K562 (cell line): ENCODE results near the gene COQ8B. TPM values are rescaled to one million over a fixed set of nuclear protein-coding genes. Genes with fewer than 3 reads are reported as not detected.

Experiments used
- ATAC-seq: fragments of 200-7000 bp; cut with Tn5 transposase; 3 replicates; pipeline ENCODE4 v1.9.1; 2020; ENCODE audit warnings: moderate library complexity
- BruUV-seq: library from RNA; stranded (reverse); fragments of 400-500 nt; replicated peaks from 2 replicates; lab custom pipeline; 2021; lab: Mats Ljungman, UMichigan
- CTCF ChIA-PET: fragments of 300-600 bp; formaldehyde crosslinking; extraction: SDS; loops from one replicate; lab custom pipeline; 2021; ENCODE audit warnings: low intra/inter-chr PET ratio; lab: Yijun Ruan, JAX
- POLR2A ChIA-PET: fragments of 300-600, 350-650 bp; sonication (Branson Sonifier 250); formaldehyde crosslinking; extraction: SDS; loops from one replicate; lab custom pipeline; 2021; ENCODE audit warnings: antibody characterized with exemption, inconsistent platforms; lab: Yijun Ruan, JAX
- DNase-seq, 4 experiments: peaks; one replicate each; pipeline versions ENCODE4 v3.0.0 to v3.0.0-alpha.2; 2011 to 2018; ENCODE audit warnings: low spot score in 3 of 4, mixed read lengths in 3 of 4; ENCODE audit errors: extremely low read depth in 1 of 4
- FAIRE-seq: peaks from 2 replicates; lab custom pipeline; 2011; peaks lifted over from hg19 to GRCh38; lab: Jason Lieb, UNC
- H2AFZ ChIP-seq: 2 replicates; pipeline ENCODE4 v1.6.0; 2011; ENCODE audit warnings: low read depth, low read length, control low read depth, inconsistent platforms
- H3K27ac ChIP-seq: fragments of 200-600 bp; 3 replicates; pipeline ENCODE4 v1.8.0; 2011; ENCODE audit warnings: low read depth, mild to moderate bottlenecking, control low read depth, inconsistent platforms, low read length, moderate library complexity, mixed read lengths; ENCODE audit errors: extremely low read depth
- H3K27me3 ChIP-seq, 2 experiments: fragments of 300-600 bp in 1 of 2; 2 replicates in 1 of 2; 3 replicates in 1 of 2; pipeline versions ENCODE4 v1.6.0 to v1.8.0; 2011; ENCODE audit warnings: inconsistent platforms in 2 of 2, low read length in 2 of 2, mild to moderate bottlenecking in 1 of 2, mixed read lengths in 1 of 2, moderate library complexity in 1 of 2; ENCODE audit not compliant: control insufficient read depth in 2 of 2, insufficient read depth in 2 of 2
- H3K36me3 ChIP-seq: fragments of 300-600 bp; 3 replicates; pipeline ENCODE4 v1.8.0; 2011; ENCODE audit warnings: mild to moderate bottlenecking, low read length, inconsistent platforms; ENCODE audit not compliant: control insufficient read depth, insufficient read depth
- H3K4me1 ChIP-seq, 2 experiments: fragments of 200-600 bp in 1 of 2; replicated peaks in 1 of 2; 2 replicates in 1 of 2; 3 replicates in 1 of 2; pipeline versions ENCODE4 v1.5.1 to v1.8.0; 2011; ENCODE audit warnings: inconsistent platforms in 2 of 2, low read length in 2 of 2, mild to moderate bottlenecking in 1 of 2, mixed read lengths in 1 of 2, moderate library complexity in 1 of 2; ENCODE audit not compliant: control insufficient read depth in 2 of 2, insufficient read depth in 2 of 2
- H3K4me2 ChIP-seq: 2 replicates; pipeline ENCODE4 v1.6.1; 2011; ENCODE audit warnings: low read length, control low read depth, inconsistent platforms, mixed read lengths; ENCODE audit not compliant: insufficient read depth
- H3K4me3 ChIP-seq: fragments of 200-600 bp; sonication (generic), shearing (Covaris generic); 2 replicates; pipeline ENCODE4 v1.5.1; 2016; ENCODE audit warnings: control low read depth, inconsistent platforms
- H3K79me2 ChIP-seq: fragments of 200-600 bp; 3 replicates; pipeline ENCODE4 v1.8.0; 2011; ENCODE audit warnings: low read length, inconsistent platforms; ENCODE audit not compliant: control insufficient read depth, insufficient read depth
- H3K9ac ChIP-seq, 2 experiments: 2 replicates each; pipeline versions ENCODE4 v1.6.0 to v1.6.1; 2011; ENCODE audit warnings: low read depth in 2 of 2, low read length in 2 of 2, control low read depth in 1 of 2, inconsistent platforms in 1 of 2, mild to moderate bottlenecking in 1 of 2, mixed read lengths in 1 of 2; ENCODE audit not compliant: insufficient read depth in 1 of 2
- H3K9me1 ChIP-seq: one replicate; pipeline ENCODE4 v1.6.0; 2011; ENCODE audit warnings: inconsistent platforms, mild to moderate bottlenecking, low read length, moderate library complexity; ENCODE audit not compliant: control insufficient read depth, insufficient read depth
- H3K9me3 ChIP-seq: replicated peaks from 2 replicates; pipeline ENCODE4 v1.5.1; 2011; ENCODE audit warnings: low read depth, low read length, inconsistent platforms; ENCODE audit not compliant: control insufficient read depth, insufficient read depth
- H4K20me1 ChIP-seq: replicated peaks from 2 replicates; pipeline ENCODE4 v1.6.1; 2011; ENCODE audit warnings: low read length, inconsistent platforms, mixed read lengths; ENCODE audit not compliant: control insufficient read depth, insufficient read depth
- FOXJ3 ChIP-seq: sonication (generic); formaldehyde crosslinking; IDR thresholded peaks from 2 replicates; pipeline ENCODE4 v1.4.0; 2020; ENCODE audit warnings: mild to moderate bottlenecking, missing genetic modification reagents
- FOXK2 ChIP-seq, 2 experiments: fragments of 450-650 bp; IDR thresholded peaks in 1 of 2; conservative IDR thresholded peaks in 1 of 2; 2 replicates each; pipeline ENCODE4 v1.6.1; 2016; ENCODE audit warnings: low read depth in 2 of 2, mild to moderate bottlenecking in 1 of 2
- HNRNPLL ChIP-seq: fragments of 200-400 bp; formaldehyde crosslinking; IDR thresholded peaks from 2 replicates; pipeline ENCODE4 v1.6.1; 2017; ENCODE audit warnings: low read length, low read depth, mild to moderate bottlenecking; ENCODE audit not compliant: poor library complexity, severe bottlenecking
- HOMEZ ChIP-seq: fragments of 250-450 bp; sonication (Bioruptor Pico); IDR thresholded peaks from 2 replicates; pipeline ENCODE4 v1.4.0; 2020; ENCODE audit warnings: mild to moderate bottlenecking, moderate library complexity
- KDM5B ChIP-seq: fragments of 200-600 bp; sonication (generic); IDR thresholded peaks from 2 replicates; pipeline ENCODE4 v1.6.1; 2012; ENCODE audit warnings: low read depth, mild to moderate bottlenecking, moderate library complexity, low read length, control low read depth, inconsistent platforms; ENCODE audit not compliant: insufficient replicate concordance
- MXI1 ChIP-seq: IDR thresholded peaks from 2 replicates; pipeline ENCODE4 v1.6.1; 2011; ENCODE audit warnings: low read depth, mild to moderate bottlenecking, improper control_type of control experiment, low read length
- RBBP5 ChIP-seq: fragments of 200-600 bp; sonication (generic); IDR thresholded peaks from 2 replicates; pipeline ENCODE4 v1.6.1; 2012; ENCODE audit warnings: borderline replicate concordance, mild to moderate bottlenecking, low read length, control low read depth, inconsistent platforms; ENCODE audit not compliant: insufficient read depth, poor library complexity, severe bottlenecking
- SAP30 ChIP-seq: fragments of 200-600 bp; sonication (generic); IDR thresholded peaks from 2 replicates; pipeline ENCODE4 v1.6.1; 2012; ENCODE audit warnings: borderline replicate concordance, low read depth, mild to moderate bottlenecking, moderate library complexity, low read length, control low read depth, inconsistent platforms; ENCODE audit not compliant: insufficient read depth, poor library complexity, severe bottlenecking
- SIN3A ChIP-seq, 2 experiments: fragments of 150-350 bp in 1 of 2; IDR thresholded peaks; 2 replicates each; pipeline ENCODE4 v1.6.1; 2011 to 2016; ENCODE audit warnings: borderline replicate concordance in 2 of 2, low read depth in 2 of 2, low read length in 2 of 2, mild to moderate bottlenecking in 2 of 2, moderate library complexity in 2 of 2; ENCODE audit not compliant: control insufficient read depth in 1 of 2
- SMARCC2 ChIP-seq: fragments of 450-650 bp; IDR thresholded peaks from 2 replicates; pipeline ENCODE4 v1.6.1; 2017; ENCODE audit warnings: antibody characterized with exemption, moderate library complexity, mild to moderate bottlenecking, low read depth
- THRA ChIP-seq: fragments of 450-650 bp; IDR thresholded peaks from 2 replicates; pipeline ENCODE4 v1.6.1; 2017; ENCODE audit warnings: mild to moderate bottlenecking, moderate library complexity
- USF1 ChIP-seq: sonication (generic); formaldehyde crosslinking; IDR thresholded peaks from 2 replicates; pipeline ENCODE4 v1.9.0; 2022; ENCODE audit warnings: mild to moderate bottlenecking, missing genetic modification reagents
- XRCC5 ChIP-seq: fragments of 200-400 bp; formaldehyde crosslinking; IDR thresholded peaks from 2 replicates; pipeline ENCODE4 v1.6.1; 2017; ENCODE audit warnings: low read depth, mild to moderate bottlenecking, low read length
- ZNF12 ChIP-seq: sonication (generic); formaldehyde crosslinking; IDR thresholded peaks from 2 replicates; pipeline ENCODE4 v1.4.0; 2020; ENCODE audit warnings: mild to moderate bottlenecking, missing genetic modification reagents
- ZNF23 ChIP-seq: fragments of 250-450 bp; sonication (Bioruptor Pico); IDR thresholded peaks from 2 replicates; pipeline ENCODE4 v1.4.0; 2020; ENCODE audit warnings: mild to moderate bottlenecking
- ZNF408 ChIP-seq: fragments of 250-450 bp; sonication (Bioruptor Pico); IDR thresholded peaks from 2 replicates; pipeline ENCODE4 v1.4.0; 2020; ENCODE audit warnings: low read depth, mild to moderate bottlenecking, moderate library complexity
- ZNF766 ChIP-seq: fragments of 200-800 bp; sonication (Bioruptor generic); conservative IDR thresholded peaks from 2 replicates; pipeline ENCODE4 v1.6.1; 2016; ENCODE audit warnings: missing genetic modification characterization, missing compliant biosample characterization
- WGBS: fragments of 100-300 bp; shearing (Covaris generic); methylation state at CpG from one replicate; pipeline ENCODE4 v1.1.6; 2016; ENCODE audit warnings: low coverage, mixed read lengths; ENCODE audit not compliant: insufficient coverage; ENCODE audit errors: missing lambda C conversion rate; 5-methylcytosine and 5-hydroxymethylcytosine counted together
- in situ Hi-C: fragments of 300-500 bp; cut with MboI; formaldehyde crosslinking; loops from 4 replicates; pipeline ENCODE4 v1.15.0; 2018; ENCODE audit warnings: inconsistent platforms, mixed read lengths
- intact Hi-C: fragments of 100-400 bp; cut with micrococcal nuclease; formaldehyde crosslinking; loops from 2 replicates; pipeline ENCODE4 v1.14.2; 2022
- polyA plus RNA-seq, 8 experiments: library from polyadenylated mRNA; depleted of rRNA in 4 of 8; stranded (reverse) in 5 of 8; unstranded in 3 of 8; fragments of >200 nt; fragmentation: Nextera tagmentation in 2 of 8; fragmentation: Illumina TruSeq in 1 of 8; extraction: Ambion mirVana in 2 of 8; extraction: Trizol in 1 of 8; gene quantifications; 2 replicates each; pipeline versions ENCODE4 v1.2.1 to v1.2.3, GENCODE V29; 2011 to 2014; ENCODE audit warnings: inconsistent platforms in 1 of 8, missing spikeins in 1 of 8
- total RNA-seq, 7 experiments: library from RNA; depleted of rRNA in 6 of 7; stranded (reverse); fragments of >200 nt in 6 of 7; fragmentation: Illumina TruSeq in 2 of 7; extraction: Trizol in 2 of 7; gene quantifications; 2 replicates each; pipeline versions ENCODE4 v1.2.1 to v1.2.3, GENCODE V29; 2011 to 2021; ENCODE audit warnings: low replicate concordance in 1 of 7

The COQ8B gene
- total and polyA plus RNA-seq, 9 of the 15 experiments (the other 6 are each of a cell fraction or from before 2014, with no cell fraction given) = 0.41 to 32.3 (median 12.9) TPM

- FAIRE-seq (no peak), ATAC-seq (peak; percentile 65)
- peaks cover 10% of the 10 kb centered on the region for H3K36me3 ChIP-seq
- TF ChIP-seq FOXJ3 (CRISPR knock-in tag) = no peak
- peak; percentile 44 for TF ChIP-seq SAP30
- TF ChIP-seq HNRNPLL = peak; percentile 32
- peak; percentile 65 to 72; a peak in 2 of 4 replicates for TF ChIP-seq FOXK2 (conservative IDR thresholded peaks at IDR 0.05 in 1 of 2, IDR thresholded peaks at IDR 0.05 in 1 of 2; ENCODE audit: low read depth in 2 of 2)
- peak; percentile 37 for TF ChIP-seq KDM5B
- TF ChIP-seq SMARCC2 = no peak
- 0 out of 2 replicates have a peak, but pooled peaks have one; percentile 45 for TF ChIP-seq XRCC5
- TF ChIP-seq HOMEZ (CRISPR knock-in tag) = no peak
- TF ChIP-seq ZNF766 (CRISPR knock-in tag) = no peak
- peak; percentile 79 for TF ChIP-seq USF1 (CRISPR knock-in tag)
- TF ChIP-seq SIN3A (IDR thresholded peaks at IDR 0.05; ENCODE audit: borderline replicate concordance in 2 of 2, control insufficient read depth in 1 of 2, low read depth in 2 of 2, low read length in 2 of 2) = peak in 1 of 2 experiments; percentile 76; a peak in 1 of 4 replicates
- TF ChIP-seq RBBP5 = peak; percentile 44
- no peak for TF ChIP-seq ZNF408
- no peak for TF ChIP-seq ZNF12 (CRISPR knock-in tag)
- TF ChIP-seq THRA = no peak
- no peak for TF ChIP-seq ZNF23
- TF ChIP-seq MXI1 = peak; percentile 32; the same call in 1 of the 2 replicates
Measured at GRCh38 chr19:40718774-40719391, 2.2 kb upstream of the COQ8B start.

More at GRCh38 chr19:40718774-40719391, 2.2 kb upstream of the COQ8B start:
- Histone ChIP-seq H3K4me2 (peak overlapping the region; percentile 93), H3K4me1 (peaks cover 21 to 54% of the 10 kb centered on the region in 2 experiments), H3K9ac (peak overlapping the region; percentile 79 to 90), H3K27me3 (no peaks in the 10 kb centered on the region), H2AFZ (peak overlapping the region; percentile 64), H3K4me3 (peak overlapping the region; percentile 62), H3K79me2 (peaks cover 64% of the 10 kb centered on the region), H3K9me3 (no peaks in the 10 kb centered on the region), H3K9me1 (no peaks in the 10 kb centered on the region), H4K20me1 (no peaks in the 10 kb centered on the region), H3K27ac (peak overlapping the region; percentile 80)
- DNase-seq = peak; percentile 60 to 71 (median 64)
- intact Hi-C loops (no loop called here), in situ Hi-C loops (no loop called here)
- ChIA-PET CTCF (no interaction called here), POLR2A (interaction anchor here (0.6 to 1.3 kb wide), 7 partner anchors 11 to 253 kb away, joined by 3 to 5 read pairs (median 3); partner anchors contain the start of gene BLVRB)
- no TSS peak for BruUV-seq
- WGBS = 0% methylated on average over 12 of the region's 16 CpGs
